Tongue (tissue), 2 donors: ENCODE results near the gene SAMM50. TPM values are rescaled to one million over a fixed set of nuclear protein-coding genes. Genes with fewer than 3 reads are reported as not detected.
A peak's percentile ranks its signal among the peaks of the same experiment; 100 is the strongest.

ENCODE experiments used
- DNase-seq: peaks from one replicate; pipeline ENCODE4 v3.0.0-alpha.2; 2015
- total RNA-seq: library from RNA; depleted of rRNA; stranded (reverse); fragments of >200 nt; gene quantifications from one replicate; pipeline ENCODE4 v1.2.3, GENCODE V29; 2014

Gene SAMM50
- total RNA-seq, 1 donor from 2014 or later: 59.8 TPM

DNA sequence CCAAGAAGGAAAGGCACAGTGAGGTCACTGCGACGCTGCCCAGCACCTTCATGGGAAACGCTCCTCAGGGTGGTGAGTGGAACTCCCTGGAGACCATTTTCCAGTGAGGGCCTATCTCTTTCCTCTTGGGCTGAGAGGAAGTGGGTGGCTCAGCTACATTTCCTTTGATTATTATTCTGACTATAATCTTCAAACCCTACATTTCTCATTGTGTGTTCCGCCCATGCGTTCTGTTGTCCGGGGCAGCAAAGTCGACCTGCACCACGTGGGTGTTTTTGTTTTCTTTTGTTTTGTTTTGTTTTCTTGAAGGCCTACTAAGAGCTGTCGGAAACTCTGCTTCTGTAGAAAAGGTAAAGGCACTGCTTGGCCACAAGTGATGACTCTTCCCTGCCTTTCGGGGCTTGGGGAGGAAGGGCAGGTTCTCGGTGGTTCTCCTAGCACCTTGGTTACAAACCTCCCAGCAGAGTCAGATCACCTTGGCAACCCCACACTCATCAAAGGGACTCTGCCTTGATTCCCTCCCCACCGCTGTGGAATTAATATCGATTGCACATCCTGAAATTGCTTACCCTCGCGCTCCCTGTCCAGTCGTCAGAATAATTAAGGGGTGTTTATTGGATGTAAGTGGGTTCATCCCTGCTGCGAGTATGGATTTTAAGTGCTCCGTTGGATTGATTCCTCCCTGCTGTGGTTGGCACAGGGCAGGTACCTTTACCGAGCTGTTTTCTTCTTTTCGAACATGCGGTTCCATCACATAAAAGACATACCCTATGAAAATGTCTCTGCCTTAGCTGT is 76.1 kb downstream of the SAMM50 start:
- DNase-seq: no peak

DNA sequence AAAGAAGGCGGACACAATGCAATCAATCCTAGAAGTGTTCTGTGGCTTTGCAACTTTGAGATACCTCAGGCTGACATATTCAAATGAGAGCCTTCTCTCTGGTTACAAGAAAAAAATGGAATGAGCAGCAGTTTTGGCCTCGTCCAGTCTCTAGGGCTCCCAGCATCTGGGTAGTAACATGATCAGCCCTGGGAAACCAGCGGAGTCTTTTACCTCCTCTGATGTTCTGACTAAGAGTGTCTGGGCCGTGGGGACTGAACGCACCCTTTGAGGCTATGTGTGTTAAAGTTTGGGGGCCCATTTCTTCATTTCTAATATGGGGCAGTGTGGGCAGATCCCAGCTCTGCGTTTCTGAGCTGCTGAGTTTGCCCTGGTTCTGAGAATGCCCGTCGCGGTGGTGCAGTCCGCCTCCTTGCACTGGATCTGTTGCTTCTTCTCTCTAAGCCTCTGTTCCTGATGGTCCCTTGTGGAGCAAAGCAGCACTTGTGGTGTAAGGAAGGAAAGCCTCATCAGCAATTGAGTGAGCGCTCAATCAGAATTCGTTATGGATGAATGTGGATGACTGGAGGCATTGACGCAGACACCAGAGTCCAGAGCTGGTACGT is 77.0 kb downstream of the SAMM50 start:
- peak; percentile 77 for DNase-seq

DNA sequence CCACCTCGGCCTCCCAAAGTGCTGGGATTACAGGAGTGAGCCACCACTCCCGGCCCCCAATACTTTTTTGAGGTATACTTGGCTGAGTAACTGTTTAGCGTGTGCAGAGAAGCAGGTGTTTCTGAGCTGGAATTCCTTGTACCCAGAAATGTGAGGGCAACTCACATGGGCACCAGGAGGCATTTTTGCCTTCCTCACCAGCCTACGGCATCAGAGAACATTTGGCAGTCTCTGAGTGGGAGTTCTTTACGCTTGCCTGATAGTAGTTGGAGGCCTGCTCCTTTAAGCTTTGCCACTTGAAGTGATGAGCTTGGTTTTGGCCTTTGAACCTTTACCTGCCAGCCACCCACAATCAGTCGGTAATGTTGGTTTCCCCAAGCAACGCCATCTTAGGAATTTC is 78.0 kb downstream of the SAMM50 start:
- no peak for DNase-seq

DNA sequence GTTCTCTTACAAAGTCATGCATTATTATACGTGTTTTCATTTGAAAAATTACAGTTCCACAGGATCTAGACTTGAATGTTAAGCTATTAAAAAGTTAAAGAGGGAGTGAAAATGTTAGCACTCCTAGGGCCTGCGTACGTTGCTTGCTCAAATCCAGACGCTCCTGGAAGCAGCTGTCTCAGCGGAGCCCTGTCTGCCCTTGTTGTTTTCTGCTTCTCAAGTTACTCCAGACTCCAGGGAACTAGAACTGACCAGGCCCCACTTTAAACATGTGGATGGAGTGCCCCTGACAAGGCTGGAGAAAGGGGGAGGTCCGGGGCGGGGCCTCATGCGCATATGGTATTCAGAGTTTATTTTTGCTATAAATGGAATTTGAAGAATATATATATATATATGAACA is 78.5 kb downstream of the SAMM50 start:
- DNase-seq: peak; percentile 91

DNA sequence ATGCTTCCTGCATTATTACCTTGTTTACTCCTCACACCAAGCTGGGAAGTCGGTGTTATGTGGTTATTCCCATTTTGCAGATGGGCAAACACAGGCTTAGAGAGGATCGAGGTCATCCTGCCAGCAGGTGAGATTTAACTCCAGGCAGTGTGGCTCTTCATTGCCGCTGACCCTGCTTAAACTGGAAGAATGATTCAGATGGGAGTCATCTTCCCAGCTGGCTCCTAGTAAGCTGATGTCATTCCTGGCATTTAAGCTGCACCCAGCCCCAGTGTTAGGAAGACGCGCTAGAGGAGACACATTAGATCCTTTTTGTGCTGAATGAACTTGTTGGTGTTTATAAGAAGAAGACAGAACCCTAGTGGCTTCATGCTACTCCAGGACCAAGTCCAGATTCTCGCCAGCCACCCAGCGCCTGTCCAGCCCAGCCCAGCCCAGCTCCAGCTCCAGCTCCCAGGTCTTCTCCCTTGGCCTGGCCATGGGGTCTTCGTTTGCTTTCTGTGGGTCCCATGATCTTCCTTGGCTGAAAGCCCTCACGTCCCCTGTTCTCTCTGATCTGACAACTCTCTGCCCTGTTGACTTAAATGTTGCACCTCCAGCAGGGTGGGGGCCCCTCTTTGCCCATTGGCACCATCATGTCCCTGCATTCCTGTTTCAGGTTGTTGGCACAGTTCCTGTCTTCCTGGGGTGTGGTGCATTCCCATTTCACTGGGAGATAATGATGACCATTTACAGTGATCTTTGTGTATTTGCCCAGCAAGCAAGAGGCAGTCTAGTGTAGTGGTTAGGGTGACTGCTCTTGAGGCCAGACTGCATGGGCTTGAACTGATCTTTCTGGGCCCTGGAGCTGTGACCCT is 82.5 kb downstream of the SAMM50 start:
- DNase-seq: peak; percentile 83

DNA sequence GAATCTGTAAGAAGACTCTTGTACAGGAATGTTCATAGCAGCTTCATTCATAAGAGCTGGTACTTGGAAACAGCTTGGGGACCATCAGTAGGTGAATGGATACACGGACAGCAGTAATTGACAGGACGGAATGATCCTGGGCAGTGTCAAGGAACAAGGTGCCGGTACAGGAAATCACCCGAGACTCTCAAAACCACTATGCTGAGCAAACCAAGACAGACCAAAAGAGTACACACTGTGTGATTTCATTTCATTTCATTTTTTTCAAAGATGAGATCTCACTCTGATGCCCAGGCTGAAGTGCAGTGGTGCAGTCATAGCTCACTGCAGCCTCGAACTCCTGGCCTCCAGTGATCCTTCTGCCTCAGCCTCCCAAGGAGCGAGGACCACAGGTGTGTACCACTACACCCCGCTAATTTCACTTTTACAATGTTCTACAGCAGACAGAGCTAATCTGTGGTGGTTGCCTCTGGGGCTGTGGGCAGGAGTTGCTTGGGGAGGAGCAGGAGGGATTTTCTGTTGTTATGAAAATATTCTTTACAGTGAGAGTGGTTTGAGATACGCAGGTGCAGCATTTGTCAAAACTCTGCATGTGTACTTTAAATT is 84.4 kb downstream of the SAMM50 start:
- DNase-seq: no peak

DNA sequence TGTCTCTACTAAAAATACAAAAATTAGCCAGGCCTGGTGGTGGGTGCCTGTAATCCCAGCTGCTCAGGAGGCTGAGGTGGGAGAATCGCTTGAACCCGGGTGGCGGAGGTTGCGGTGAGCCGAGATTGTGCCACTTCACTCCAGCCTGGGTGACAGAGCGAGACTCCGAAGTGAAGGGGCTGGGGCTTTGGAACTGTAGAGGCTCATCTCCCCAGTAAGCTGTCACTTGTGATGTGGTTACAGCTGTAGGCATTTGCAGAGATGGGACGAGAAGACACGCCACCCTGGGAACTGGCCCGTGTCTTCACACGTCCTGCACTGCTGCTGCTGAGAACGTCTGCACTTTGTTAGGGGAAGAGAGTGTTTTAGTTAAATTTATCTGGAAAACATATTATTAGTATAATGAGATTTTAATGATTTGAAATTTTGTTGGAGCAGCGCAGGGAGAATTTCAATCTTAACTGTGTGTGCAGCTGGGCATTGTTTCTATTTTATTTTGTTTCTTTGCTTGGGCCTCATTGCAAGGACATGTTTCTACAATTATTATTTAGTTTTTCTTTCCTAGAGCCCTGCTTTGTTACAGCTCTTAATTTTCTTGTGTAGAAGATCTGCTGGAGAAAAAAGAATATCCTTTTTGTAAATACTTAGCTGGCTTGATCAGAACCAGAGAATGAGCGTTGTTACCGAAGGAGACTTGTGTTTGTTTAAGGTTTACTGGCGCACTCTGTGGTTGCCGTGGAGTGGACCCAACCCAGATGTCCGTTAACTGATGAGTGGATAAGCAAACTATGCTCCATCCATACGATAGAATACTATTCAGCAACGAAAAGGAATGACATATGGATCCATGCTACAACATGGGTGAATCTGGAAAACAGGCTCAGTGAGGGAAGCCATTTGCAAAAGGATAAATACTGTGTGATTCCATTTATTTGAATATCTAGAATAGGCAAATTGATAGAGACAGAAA is 87.3 kb downstream of the SAMM50 start:
- DNase-seq: peak; percentile 37

DNA sequence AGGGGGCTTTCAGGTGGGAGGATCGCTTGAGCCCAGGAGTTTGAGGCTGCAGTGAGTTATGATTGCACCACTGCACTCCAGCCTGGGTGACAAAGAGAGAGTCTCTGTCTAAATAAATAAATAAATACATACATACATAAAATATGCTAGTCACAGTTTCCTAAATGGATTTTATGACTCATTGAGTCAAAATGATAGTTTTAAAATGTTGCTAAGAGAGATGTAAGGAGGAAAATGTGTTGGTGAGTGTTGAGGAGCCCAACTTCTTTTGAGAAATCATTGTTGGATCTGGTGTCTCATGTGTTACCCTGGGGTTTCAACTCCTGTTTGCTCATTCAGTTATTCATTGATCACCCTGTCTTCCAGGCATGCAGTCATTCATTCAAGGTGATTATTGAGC is 89.9 kb downstream of the SAMM50 start:
- DNase-seq: no peak

Other genes starting within 250 kb of the SAMM50 start
- 4.7 TPM for gene EFCAB6, start 143.1 kb upstream of the SAMM50 start, total RNA-seq
- 0.92 TPM for gene SULT4A1, start 92.9 kb upstream of the SAMM50 start, total RNA-seq
- not detected for gene PNPLA5, start 63.4 kb upstream of the SAMM50 start, total RNA-seq
- 0.51 TPM for gene PNPLA3, start 31.6 kb upstream of the SAMM50 start, total RNA-seq
- gene PARVB, start 68.9 kb downstream of the SAMM50 start, total RNA-seq: 43.1 TPM
- 3.2 TPM for gene PARVG, start 225.5 kb downstream of the SAMM50 start, total RNA-seq